Measurements from ENCODE around the gene STARD3NL.

Gene STARD3NL

GRCh38 chr7:38192327-38192726 lies 14.3 kb downstream of the STARD3NL start:
- DNase-seq (no peak), ATAC-seq (no peak)
- no peaks in the 10 kb centered on the region for H3K27me3 Mint-ChIP-seq
- peaks cover 36% of the 10 kb centered on the region for H3K4me1 Mint-ChIP-seq
- H3K27ac Mint-ChIP-seq = no peak overlapping the region
- no peak overlapping the region for H3K4me3 Mint-ChIP-seq
- H3K9me3 Mint-ChIP-seq = no peaks in the 10 kb centered on the region
- H3K36me3 Mint-ChIP-seq (ENCODE audit: low read depth) = peaks cover 4% of the 10 kb centered on the region

- H3K4me1 Mint-ChIP-seq = peaks cover 18% of the 10 kb centered on the region
- no peak for DNase-seq
- no peaks in the 10 kb centered on the region for H3K27me3 Mint-ChIP-seq
- no peak overlapping the region for H3K4me3 Mint-ChIP-seq
- H3K9me3 Mint-ChIP-seq = no peaks in the 10 kb centered on the region
- H3K27ac Mint-ChIP-seq = no peak overlapping the region
- ATAC-seq = no peak
- peaks cover 4% of the 10 kb centered on the region for H3K36me3 Mint-ChIP-seq (ENCODE audit: low read depth)
These were observed 18.0 kb downstream of the STARD3NL start for GRCh38 chr7:38195804-38196595.

GRCh38 chr7:38198366-38198765 lies 20.3 kb downstream of the STARD3NL start:
- H3K4me1 Mint-ChIP-seq = peaks cover 14% of the 10 kb centered on the region
- H3K9me3 Mint-ChIP-seq = peaks cover 3% of the 10 kb centered on the region
- H3K27ac Mint-ChIP-seq = no peak overlapping the region
- no peak for ATAC-seq
- no peak for DNase-seq
- peaks cover 7% of the 10 kb centered on the region for H3K36me3 Mint-ChIP-seq (ENCODE audit: low read depth)
- H3K27me3 Mint-ChIP-seq = no peaks in the 10 kb centered on the region
- no peak overlapping the region for H3K4me3 Mint-ChIP-seq

GRCh38 chr7:38199154-38199553 lies 21.1 kb downstream of the STARD3NL start:
- ATAC-seq (no peak), DNase-seq (no peak)
- Mint-ChIP-seq H3K4me1 (peaks cover 12% of the 10 kb centered on the region), H3K27ac (no peak overlapping the region), H3K27me3 (no peaks in the 10 kb centered on the region), H3K4me3 (no peak overlapping the region), H3K9me3 (peaks cover 3% of the 10 kb centered on the region), H3K36me3 (ENCODE audit: low read depth) (peaks cover 11% of the 10 kb centered on the region)

- no peak overlapping the region for H3K27ac Mint-ChIP-seq
- DNase-seq (no peak), ATAC-seq (no peak)
- H3K4me3 Mint-ChIP-seq = no peak overlapping the region
- peaks cover 3% of the 10 kb centered on the region for H3K9me3 Mint-ChIP-seq
- peaks cover 12% of the 10 kb centered on the region for H3K4me1 Mint-ChIP-seq
- no peaks in the 10 kb centered on the region for H3K27me3 Mint-ChIP-seq
- peaks cover 11% of the 10 kb centered on the region for H3K36me3 Mint-ChIP-seq (ENCODE audit: low read depth)
These were observed 21.7 kb downstream of the STARD3NL start for GRCh38 chr7:38199782-38200181.

- peaks cover 3% of the 10 kb centered on the region for H3K4me1 Mint-ChIP-seq
- ATAC-seq = no peak
- no peak overlapping the region for H3K4me3 Mint-ChIP-seq
- no peak overlapping the region for H3K27ac Mint-ChIP-seq
- no peaks in the 10 kb centered on the region for H3K27me3 Mint-ChIP-seq
- H3K36me3 Mint-ChIP-seq (ENCODE audit: low read depth) = peaks cover 15% of the 10 kb centered on the region
- no peak for DNase-seq
- peaks cover 3% of the 10 kb centered on the region for H3K9me3 Mint-ChIP-seq
These were observed 28.0 kb downstream of the STARD3NL start for GRCh38 chr7:38206071-38206470.

- Mint-ChIP-seq H3K4me3 (no peak overlapping the region), H3K4me1 (peaks cover 3% of the 10 kb centered on the region), H3K36me3 (ENCODE audit: low read depth) (peaks cover 12% of the 10 kb centered on the region), H3K27ac (no peak overlapping the region), H3K27me3 (no peaks in the 10 kb centered on the region), H3K9me3 (no peaks in the 10 kb centered on the region)
- DNase-seq (no peak), ATAC-seq (no peak)
These were observed 29.8 kb downstream of the STARD3NL start for GRCh38 chr7:38207843-38208242.

- Mint-ChIP-seq H3K4me3 (no peak overlapping the region), H3K4me1 (peaks cover 12% of the 10 kb centered on the region), H3K27me3 (no peaks in the 10 kb centered on the region), H3K27ac (no peak overlapping the region), H3K36me3 (ENCODE audit: low read depth) (peaks cover 9% of the 10 kb centered on the region), H3K9me3 (no peaks in the 10 kb centered on the region)
- DNase-seq = no peak
- no peak for ATAC-seq
These were observed 33.4 kb downstream of the STARD3NL start for GRCh38 chr7:38211486-38211885.

GRCh38 chr7:38211940-38212339 lies 33.9 kb downstream of the STARD3NL start:
- Mint-ChIP-seq H3K4me3 (no peak overlapping the region), H3K4me1 (peaks cover 16% of the 10 kb centered on the region), H3K27me3 (no peaks in the 10 kb centered on the region), H3K27ac (no peak overlapping the region), H3K36me3 (ENCODE audit: low read depth) (peaks cover 9% of the 10 kb centered on the region), H3K9me3 (no peaks in the 10 kb centered on the region)
- no peak for DNase-seq
- ATAC-seq = no peak

- DNase-seq (no peak), ATAC-seq (no peak)
- Mint-ChIP-seq H3K9me3 (no peaks in the 10 kb centered on the region), H3K27ac (no peak overlapping the region), H3K4me3 (no peak overlapping the region), H3K4me1 (peaks cover 37% of the 10 kb centered on the region), H3K27me3 (no peaks in the 10 kb centered on the region), H3K36me3 (ENCODE audit: low read depth) (peaks cover 14% of the 10 kb centered on the region)
These were observed 37.1 kb downstream of the STARD3NL start for GRCh38 chr7:38215115-38215514.

- DNase-seq (peak; percentile 76), ATAC-seq (peak; percentile 81)
- H3K36me3 Mint-ChIP-seq (ENCODE audit: low read depth) = peaks cover 19% of the 10 kb centered on the region
- H3K9me3 Mint-ChIP-seq = no peaks in the 10 kb centered on the region
- peaks cover 44% of the 10 kb centered on the region for H3K4me1 Mint-ChIP-seq
- H3K27ac Mint-ChIP-seq = peak overlapping the region; percentile 9
- no peaks in the 10 kb centered on the region for H3K27me3 Mint-ChIP-seq
- H3K4me3 Mint-ChIP-seq = no peak overlapping the region
These were observed 38.0 kb downstream of the STARD3NL start for GRCh38 chr7:38215735-38216670.

GRCh38 chr7:38217672-38218071 lies 39.6 kb downstream of the STARD3NL start:
- peak overlapping the region; percentile 56 for H3K27ac Mint-ChIP-seq
- no peak overlapping the region for H3K4me3 Mint-ChIP-seq
- DNase-seq (no peak), ATAC-seq (no peak)
- peaks cover 55% of the 10 kb centered on the region for H3K4me1 Mint-ChIP-seq
- H3K9me3 Mint-ChIP-seq = no peaks in the 10 kb centered on the region
- peaks cover 20% of the 10 kb centered on the region for H3K36me3 Mint-ChIP-seq (ENCODE audit: low read depth)
- H3K27me3 Mint-ChIP-seq = no peaks in the 10 kb centered on the region

GRCh38 chr7:38220452-38220851 lies 42.4 kb downstream of the STARD3NL start:
- peaks cover 58% of the 10 kb centered on the region for H3K4me1 Mint-ChIP-seq
- DNase-seq (no peak), ATAC-seq (peak; percentile 88)
- peaks cover 28% of the 10 kb centered on the region for H3K36me3 Mint-ChIP-seq (ENCODE audit: low read depth)
- H3K9me3 Mint-ChIP-seq = no peaks in the 10 kb centered on the region
- peak overlapping the region; percentile 66 for H3K27ac Mint-ChIP-seq
- no peak overlapping the region for H3K4me3 Mint-ChIP-seq
- no peaks in the 10 kb centered on the region for H3K27me3 Mint-ChIP-seq

GRCh38 chr7:38222481-38223096 lies 44.5 kb downstream of the STARD3NL start:
- Mint-ChIP-seq H3K9me3 (no peaks in the 10 kb centered on the region), H3K27me3 (no peaks in the 10 kb centered on the region), H3K4me3 (no peak overlapping the region), H3K36me3 (ENCODE audit: low read depth) (peaks cover 26% of the 10 kb centered on the region), H3K27ac (no peak overlapping the region), H3K4me1 (peaks cover 38% of the 10 kb centered on the region)
- no peak for DNase-seq
- peak; percentile 38 for ATAC-seq
